Endothelial cell of umbilical vein (primary cell): ENCODE measurements around the gene NES. TPM values are rescaled to one million over a fixed set of nuclear protein-coding genes. Genes with fewer than 3 reads are reported as not detected.

Experiments used
- BruUV-seq: library from RNA; stranded (reverse); fragments of 400-500 nt; replicated peaks from 2 replicates; lab custom pipeline; 2021; lab: Mats Ljungman, UMichigan
- CTCF ChIA-PET: fragments of 300-600, 350-600 bp; sonication (Branson Sonifier 250); formaldehyde crosslinking; loops from one replicate; lab custom pipeline; 2021; ENCODE audit warnings: antibody characterized with exemption, inconsistent platforms; lab: Charles Lee
- POLR2A ChIA-PET: fragments of 300-600, 350-600 bp; sonication (Branson Sonifier 250); formaldehyde crosslinking; loops from one replicate; lab custom pipeline; 2021; ENCODE audit warnings: antibody characterized with exemption, inconsistent platforms; lab: Charles Lee
- DNase-seq: peaks from one replicate; pipeline ENCODE4 v3.0.0-alpha.2; 2011; ENCODE audit warnings: low read depth, low spot score
- FAIRE-seq: peaks from 2 replicates; lab custom pipeline; 2011; peaks lifted over from hg19 to GRCh38; lab: Jason Lieb, UNC
- H2AFZ ChIP-seq: 2 replicates; pipeline ENCODE4 v1.6.0; 2012; ENCODE audit warnings: low read depth, low read length, control low read depth, inconsistent platforms
- H3K27ac ChIP-seq: 2 replicates; pipeline ENCODE4 v1.5.1; 2011; ENCODE audit warnings: low read depth, mild to moderate bottlenecking, control low read depth, low read length, moderate library complexity; ENCODE audit not compliant: insufficient read depth
- H3K27me3 ChIP-seq, 2 experiments: 2 replicates each; pipeline versions ENCODE4 v1.6.0 to v1.6.1; 2011; ENCODE audit warnings: low read length in 2 of 2, mixed read lengths in 1 of 2; ENCODE audit not compliant: control insufficient read depth in 2 of 2, insufficient read depth in 2 of 2
- H3K36me3 ChIP-seq, 2 experiments: 2 replicates in 1 of 2; 3 replicates in 1 of 2; pipeline ENCODE4 v1.5.1; 2011; ENCODE audit warnings: low read length in 2 of 2, mild to moderate bottlenecking in 1 of 2, moderate library complexity in 1 of 2; ENCODE audit not compliant: control insufficient read depth in 2 of 2, insufficient read depth in 2 of 2; ENCODE audit errors: extremely low read depth in 1 of 2
- H3K4me1 ChIP-seq: 3 replicates; pipeline ENCODE4 v1.5.1; 2011; ENCODE audit warnings: mild to moderate bottlenecking, low read length; ENCODE audit not compliant: control insufficient read depth, insufficient read depth; ENCODE audit errors: extremely low read depth
- H3K4me2 ChIP-seq: 2 replicates; pipeline ENCODE4 v1.6.1; 2011; ENCODE audit warnings: low read length, control low read depth, mixed read lengths; ENCODE audit not compliant: insufficient read depth
- H3K4me3 ChIP-seq, 3 experiments: fragments of 200-600 bp in 1 of 3; sonication (generic), shearing (Covaris generic) in 1 of 3; replicated peaks in 1 of 3; 2 replicates each; pipeline ENCODE4 v1.5.1; 2011 to 2016; ENCODE audit warnings: control low read depth in 3 of 3, low read length in 3 of 3, mild to moderate bottlenecking in 2 of 3, inconsistent platforms in 1 of 3, low read depth in 1 of 3, moderate library complexity in 1 of 3; ENCODE audit not compliant: insufficient read depth in 1 of 3
- H3K79me2 ChIP-seq: 2 replicates; pipeline ENCODE4 v1.6.0; 2012; ENCODE audit warnings: low read length, inconsistent platforms; ENCODE audit not compliant: control insufficient read depth, insufficient read depth
- H3K9ac ChIP-seq: replicated peaks from 2 replicates; pipeline ENCODE3; 2011; ENCODE audit warnings: low read length, control low read depth; ENCODE audit not compliant: insufficient read depth; ENCODE audit errors: extremely low read depth
- H3K9me1 ChIP-seq: replicated peaks from 3 replicates; pipeline ENCODE4 v1.6.0; 2011; ENCODE audit warnings: mild to moderate bottlenecking, low read length; ENCODE audit not compliant: control insufficient read depth, insufficient read depth; ENCODE audit errors: extremely low read depth
- H3K9me3 ChIP-seq: replicated peaks from 2 replicates; pipeline ENCODE4 v1.5.1; 2012; ENCODE audit warnings: low read length, inconsistent platforms; ENCODE audit not compliant: control insufficient read depth, insufficient read depth
- H4K20me1 ChIP-seq: replicated peaks from 2 replicates; pipeline ENCODE3; 2011; ENCODE audit warnings: mild to moderate bottlenecking, low read length; ENCODE audit not compliant: control insufficient read depth, insufficient read depth; ENCODE audit errors: extremely low read depth
- CTCF ChIP-seq, 2 donors: IDR thresholded peaks; 1 replicate in 1 of 2; 2 replicates in 1 of 2; pipeline ENCODE4 v1.5.1; 2011; ENCODE audit warnings: low read length in 2 of 2, mild to moderate bottlenecking in 2 of 2, moderate library complexity in 2 of 2, control low read depth in 1 of 2, inconsistent platforms in 1 of 2, low read depth in 1 of 2; ENCODE audit not compliant: insufficient read depth in 1 of 2; ENCODE audit errors: extremely low read depth in 1 of 2
- EZH2 ChIP-seq: IDR thresholded peaks from 2 replicates; pipeline ENCODE4 v1.6.1; 2012; ENCODE audit warnings: borderline replicate concordance, low read depth, mild to moderate bottlenecking, moderate library complexity, low read length, inconsistent platforms; ENCODE audit not compliant: severe bottlenecking
- FOS ChIP-seq: IDR thresholded peaks from 2 replicates; pipeline ENCODE4 v1.6.1; 2011; ENCODE audit warnings: mild to moderate bottlenecking, low read length, moderate library complexity, borderline replicate concordance; ENCODE audit not compliant: insufficient read depth
- GATA2 ChIP-seq: IDR thresholded peaks from 2 replicates; pipeline ENCODE4 v1.7.0; 2011; ENCODE audit warnings: low read depth, mild to moderate bottlenecking, moderate library complexity, mixed read lengths, low read length; ENCODE audit not compliant: insufficient read length, insufficient read depth
- JUN ChIP-seq: IDR thresholded peaks from 2 replicates; pipeline ENCODE4 v1.6.1; 2011; ENCODE audit warnings: borderline replicate concordance, low read depth; ENCODE audit not compliant: insufficient read length, insufficient read depth
- MAX ChIP-seq: IDR thresholded peaks from 2 replicates; pipeline ENCODE4 v1.6.1; 2011; ENCODE audit not compliant: insufficient read depth, insufficient read length
- MYC ChIP-seq: IDR thresholded peaks from one replicate; pipeline ENCODE4 v1.6.1; 2011; ENCODE audit warnings: mild to moderate bottlenecking, low read depth, low read length
- POLR2A ChIP-seq: IDR thresholded peaks from 2 replicates; pipeline ENCODE4 v1.6.1; 2012; ENCODE audit warnings: low read depth, mild to moderate bottlenecking, control low read depth, low read length
- POLR2AphosphoS5 ChIP-seq: IDR thresholded peaks from 2 replicates; pipeline ENCODE4 v1.6.1; 2012; ENCODE audit warnings: low read depth, mild to moderate bottlenecking, control low read depth, low read length, moderate library complexity; ENCODE audit not compliant: insufficient read depth
- dilution Hi-C: fragments of 300-500 bp; cut with MboI; formaldehyde crosslinking; loops from one replicate; pipeline ENCODE4 v1.15.0; 2019; ENCODE audit warnings: low sequenced_read_pairs; ENCODE audit not compliant: extremely low pct_ligation_motif_present
- intact Hi-C: fragments of 100-400 bp; cut with micrococcal nuclease; formaldehyde crosslinking; loops from one replicate; pipeline ENCODE4 v1.10.0; 2022
- polyA plus RNA-seq, 4 experiments: library from polyadenylated mRNA; depleted of rRNA in 3 of 4; stranded (reverse) in 3 of 4; unstranded in 1 of 4; fragments of >200 nt; gene quantifications; 2 replicates each; pipeline versions ENCODE4 v1.2.1 to v1.2.3, GENCODE V29; 2011 to 2012; ENCODE audit warnings: missing spikeins in 1 of 4
- total RNA-seq: library from RNA; stranded (reverse); gene quantifications from 2 replicates; pipeline ENCODE4 v1.2.3, GENCODE V29; 2021

Gene NES
- total and polyA plus RNA-seq, 2 donors (not counting 3 experiments of a cell fraction or from before 2014, with no cell fraction given), result 19.4 to 274 TPM

DNA sequence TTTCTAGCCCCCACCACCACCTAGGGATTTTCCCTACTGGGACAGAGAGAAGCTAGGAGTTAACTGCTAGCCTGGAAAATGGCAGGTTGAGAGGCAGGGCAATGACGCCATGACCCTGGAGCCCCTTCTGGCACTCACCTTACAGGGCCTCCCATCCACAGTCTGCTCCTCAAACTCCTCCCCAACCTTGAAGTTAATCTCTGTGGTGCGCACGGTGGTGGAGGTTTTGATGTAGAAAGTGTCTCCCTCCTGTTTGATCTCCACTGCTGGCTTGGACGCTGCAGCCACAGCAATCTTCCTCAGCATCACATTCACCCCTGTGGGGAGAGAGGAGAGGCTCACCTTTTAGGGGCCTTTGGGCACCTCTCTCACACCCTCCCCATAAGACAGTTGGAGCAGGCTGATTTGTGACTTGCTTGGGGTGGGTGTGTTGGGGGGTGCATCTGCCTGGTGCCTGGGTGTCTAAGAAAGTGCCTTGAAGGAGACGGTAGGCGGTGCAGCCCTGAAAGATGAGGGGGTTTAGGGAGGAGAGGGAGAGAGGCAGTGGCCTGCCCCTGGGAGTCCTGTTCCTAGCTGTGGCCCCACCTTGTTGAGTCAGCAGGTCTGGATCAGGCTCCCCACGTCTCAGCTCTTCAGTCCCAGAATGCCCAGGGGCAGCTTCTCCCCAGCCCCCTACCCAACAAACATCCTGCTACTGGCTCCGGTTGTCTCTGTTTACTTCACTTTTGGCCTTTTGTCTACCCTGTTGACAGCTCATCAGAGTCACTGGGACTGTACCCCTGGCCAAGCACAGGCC, 23.7 kb upstream of the NES start:
- Histone ChIP-seq H3K4me3 (no peak overlapping the region), H3K9me1 (no peaks in the 10 kb centered on the region), H3K9me3 (no peaks in the 10 kb centered on the region), H3K79me2 (no peaks in the 10 kb centered on the region), H3K27me3 (peaks cover 0 to 2% of the 10 kb centered on the region in 2 experiments), H2AFZ (no peak overlapping the region), H3K4me1 (peaks cover 12% of the 10 kb centered on the region), H3K9ac (no peak overlapping the region), H3K36me3 (no peaks in the 10 kb centered on the region), H4K20me1 (no peaks in the 10 kb centered on the region), H3K27ac (no peak overlapping the region), H3K4me2 (no peak overlapping the region)
- no peak for FAIRE-seq
- TF ChIP-seq JUN (no peak), POLR2AphosphoS5 (no peak), MYC (no peak), CTCF (IDR thresholded peaks at IDR 0.05; ENCODE audit: extremely low read depth in 1 of 2, insufficient read depth in 1 of 2, low read depth in 1 of 2, low read length in 2 of 2) (no peak), POLR2A (no peak), FOS (no peak), EZH2 (no peak), MAX (no peak), GATA2 (no peak)
- dilution Hi-C loops, result no loop called here
- CTCF ChIA-PET, result interaction anchor here (1.0 to 15.5 kb wide), 7 partner anchors 10 to 190 kb away, joined by 3 to 453 read pairs (median 4); no protein-coding TSS in a partner anchor
- BruUV-seq, result no TSS peak
- DNase-seq, result no peak
- POLR2A ChIA-PET, result no interaction called here
- intact Hi-C loops, result no loop called here
